ENCODE data around the gene DCXR. TPM values are rescaled to one million over a fixed set of nuclear protein-coding genes. Genes with fewer than 3 reads are reported as not detected.
A peak's percentile ranks its signal among the peaks of the same experiment; 100 is the strongest.

Gene DCXR
- total and polyA plus RNA-seq, 2 of the 13 experiments (the other 11 are each of a cell fraction or from before 2014, with no cell fraction given): 287 to 311 TPM

- no peak for TF ChIP-seq NFAT5 (CRISPR knock-in tag; IDR thresholded peaks at IDR 0.05)
- 0 out of 2 replicates have a peak, but pooled peaks have one; percentile 12 for TF ChIP-seq AHR (CRISPR knock-in tag; IDR thresholded peaks at IDR 0.05)
- TF ChIP-seq DMAP1 (CRISPR knock-in tag; IDR thresholded peaks at IDR 0.05): no peak
- TF ChIP-seq SALL1 (CRISPR knock-in tag; IDR thresholded peaks at IDR 0.05): peak; percentile 71
- no peak for TF ChIP-seq ZNF232 (CRISPR knock-in tag; IDR thresholded peaks at IDR 0.05; ENCODE audit: borderline replicate concordance)
- TF ChIP-seq, protein P1, sequence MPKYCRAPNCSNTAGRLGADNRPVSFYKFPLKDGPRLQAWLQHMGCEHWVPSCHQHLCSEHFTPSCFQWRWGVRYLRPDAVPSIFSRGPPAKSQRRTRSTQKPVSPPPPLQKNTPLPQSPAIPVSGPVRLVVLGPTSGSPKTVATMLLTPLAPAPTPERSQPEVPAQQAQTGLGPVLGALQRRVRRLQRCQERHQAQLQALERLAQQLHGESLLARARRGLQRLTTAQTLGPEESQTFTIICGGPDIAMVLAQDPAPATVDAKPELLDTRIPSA (CRISPR knock-in tag; IDR thresholded peaks at IDR 0.05; ENCODE audit: borderline replicate concordance): no peak
- no peak for TF ChIP-seq ZNF639 (CRISPR knock-in tag; conservative IDR thresholded peaks at IDR 0.05)
- TF ChIP-seq TARDBP (CRISPR knock-in tag; IDR thresholded peaks at IDR 0.05): no peak
- no peak for TF ChIP-seq ZNF160 (CRISPR knock-in tag; IDR thresholded peaks at IDR 0.05)
- TF ChIP-seq CHCHD3 (CRISPR knock-in tag; IDR thresholded peaks at IDR 0.05): no peak
- no peak for TF ChIP-seq SOX5 (CRISPR knock-in tag; IDR thresholded peaks at IDR 0.05; ENCODE audit: borderline replicate concordance)
- TF ChIP-seq EZH2 (conservative IDR thresholded peaks at IDR 0.05; ENCODE audit: low read depth, low read length): no peak
- TF ChIP-seq HNRNPH1 (optimal IDR thresholded peaks at IDR 0.05; ENCODE audit: low read depth, low read length): no peak
- no peak for TF ChIP-seq ZNF460 (CRISPR knock-in tag; IDR thresholded peaks at IDR 0.05; ENCODE audit: borderline replicate concordance)
- TF ChIP-seq HCFC1 (IDR thresholded peaks at IDR 0.05; ENCODE audit: low read depth, low read length): no peak
- TF ChIP-seq ZNF20 (CRISPR knock-in tag; IDR thresholded peaks at IDR 0.05): no peak
- TF ChIP-seq, protein P2, sequence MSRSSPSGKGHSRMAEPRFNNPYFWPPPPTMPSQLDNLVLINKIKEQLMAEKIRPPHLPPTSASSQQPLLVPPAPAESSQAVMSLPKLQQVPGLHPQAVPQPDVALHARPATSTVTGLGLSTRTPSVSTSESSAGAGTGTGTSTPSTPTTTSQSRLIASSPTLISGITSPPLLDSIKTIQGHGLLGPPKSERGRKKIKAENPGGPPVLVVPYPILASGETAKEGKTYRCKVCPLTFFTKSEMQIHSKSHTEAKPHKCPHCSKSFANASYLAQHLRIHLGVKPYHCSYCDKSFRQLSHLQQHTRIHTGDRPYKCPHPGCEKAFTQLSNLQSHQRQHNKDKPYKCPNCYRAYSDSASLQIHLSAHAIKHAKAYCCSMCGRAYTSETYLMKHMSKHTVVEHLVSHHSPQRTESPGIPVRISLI (CRISPR knock-in tag; IDR thresholded peaks at IDR 0.05; ENCODE audit: borderline replicate concordance): no peak
- no peak for TF ChIP-seq ZNF33A (CRISPR knock-in tag; IDR thresholded peaks at IDR 0.05; ENCODE audit: borderline replicate concordance)
- peak; percentile 33; the same call in 1 of the 2 replicates for TF ChIP-seq ZNF614 (CRISPR knock-in tag; IDR thresholded peaks at IDR 0.05; ENCODE audit: borderline replicate concordance)
- TF ChIP-seq NR2F2 (IDR thresholded peaks at IDR 0.05; ENCODE audit: borderline replicate concordance, low read depth): peak; percentile 35; the same call in 1 of the 2 replicates
- 0 out of 4 replicates have a peak, but pooled peaks of 1 of the 2 experiments have one; percentile 44 for TF ChIP-seq KLF16 (CRISPR knock-in tag; IDR thresholded peaks at IDR 0.05)
- TF ChIP-seq SNAI1 (CRISPR knock-in tag; IDR thresholded peaks at IDR 0.05; ENCODE audit: borderline replicate concordance): no peak
- peak; percentile 42; the same call in 1 of the 2 replicates for TF ChIP-seq ZNF605 (CRISPR knock-in tag; IDR thresholded peaks at IDR 0.05)
These were observed 2.3 kb upstream of the DCXR start (continued) for GRCh38 chr17:82039695-82040299.
